CD4-positive, alpha-beta T cell treated with Interleukin-4 for 1 hour (primary cell): ENCODE data around the gene USP35.
"Not testable (repeated sequence)": the region's sequence is repeated elsewhere in the genome, so short reads cannot be mapped to it uniquely, and the experiment has no call there.

Source experiments
- DNase-seq, 2 donors: peaks; one replicate each; pipeline ENCODE4 v3.0.0-alpha.2; 2020 to 2022

USP35 gene

GRCh38 chr11:78170874-78171549, 17.7 kb upstream of the USP35 start:
- DNase-seq = no peak

GRCh38 chr11:78171951-78172350, 16.8 kb upstream of the USP35 start:
- no peak for DNase-seq

- not testable (repeated sequence) for DNase-seq
Observed at GRCh38 chr11:78175862-78176261, 12.9 kb upstream of the USP35 start.

- no peak for DNase-seq
Observed at GRCh38 chr11:78176605-78177141, 12.0 kb upstream of the USP35 start.

- no peak for DNase-seq
Observed at GRCh38 chr11:78177216-78177615, 11.5 kb upstream of the USP35 start.

- DNase-seq = no peak
Observed at GRCh38 chr11:78179459-78180071, 9.2 kb upstream of the USP35 start.

GRCh38 chr11:78180751-78181150, 8.0 kb upstream of the USP35 start:
- no peak for DNase-seq

- DNase-seq = no peak
Observed at GRCh38 chr11:78181185-78181584, 7.5 kb upstream of the USP35 start.

GRCh38 chr11:78187366-78188285, 1.1 kb upstream of the USP35 start:
- DNase-seq = peak in 1 of 2 donors; percentile 85

- no peak for DNase-seq
Observed at GRCh38 chr11:78189174-78189724, 530 bp downstream of the USP35 start.

- DNase-seq = no peak
Observed at GRCh38 chr11:78189851-78190250, 1.1 kb downstream of the USP35 start.

GRCh38 chr11:78190374-78190773, 1.7 kb downstream of the USP35 start:
- DNase-seq = no peak

- no peak for DNase-seq
Observed at GRCh38 chr11:78190871-78191538, 2.3 kb downstream of the USP35 start.

- no peak for DNase-seq
Observed at GRCh38 chr11:78192223-78192719, 3.6 kb downstream of the USP35 start.

GRCh38 chr11:78192911-78193351, 4.2 kb downstream of the USP35 start:
- DNase-seq = no peak

- DNase-seq = no peak
Observed at GRCh38 chr11:78193806-78194205, 5.1 kb downstream of the USP35 start.

GRCh38 chr11:78194490-78194889, 5.8 kb downstream of the USP35 start:
- no peak for DNase-seq

- no peak for DNase-seq
Observed at GRCh38 chr11:78195917-78196560, 7.3 kb downstream of the USP35 start.

- no peak for DNase-seq
Observed at GRCh38 chr11:78196661-78197091, 8.0 kb downstream of the USP35 start.

- DNase-seq = no peak
Observed at GRCh38 chr11:78197816-78198215, 9.1 kb downstream of the USP35 start.

- DNase-seq = no peak
Observed at GRCh38 chr11:78199015-78199652, 10.4 kb downstream of the USP35 start.
